GM10847 (cell line): ENCODE data around the gene LCLAT1.

Experiments
- POLR2A ChIP-seq: IDR thresholded peaks from 2 replicates; pipeline ENCODE4 v1.6.1; 2011; ENCODE audit not compliant: insufficient read length; ENCODE audit errors: extremely low read depth

The LCLAT1 gene

GRCh38 chr2:30484995-30485394, 37.9 kb downstream of the LCLAT1 start:
- no peak for TF ChIP-seq POLR2A

DNA sequence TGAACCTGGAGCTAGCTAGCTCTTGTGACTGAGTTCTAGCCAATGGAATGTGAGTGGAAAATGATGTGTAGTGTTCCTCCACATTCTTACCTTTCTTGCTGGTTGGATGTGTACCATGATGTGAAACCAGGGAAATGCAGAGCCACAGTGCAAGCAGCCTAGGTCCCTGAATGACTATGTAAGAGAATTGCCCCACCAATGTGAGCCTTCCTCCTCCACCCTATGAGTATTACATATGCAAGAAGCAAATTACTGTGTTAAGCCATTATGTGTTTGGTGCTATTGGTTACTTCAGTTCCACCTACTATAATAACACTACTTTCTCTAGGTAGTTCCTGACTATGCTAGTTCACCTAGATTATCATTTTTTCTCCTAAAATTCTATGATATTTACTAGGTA, 39.6 kb downstream of the LCLAT1 start:
- no peak for TF ChIP-seq POLR2A

- TF ChIP-seq POLR2A: no peak
These were observed 40.6 kb downstream of the LCLAT1 start for GRCh38 chr2:30487603-30488002.

DNA sequence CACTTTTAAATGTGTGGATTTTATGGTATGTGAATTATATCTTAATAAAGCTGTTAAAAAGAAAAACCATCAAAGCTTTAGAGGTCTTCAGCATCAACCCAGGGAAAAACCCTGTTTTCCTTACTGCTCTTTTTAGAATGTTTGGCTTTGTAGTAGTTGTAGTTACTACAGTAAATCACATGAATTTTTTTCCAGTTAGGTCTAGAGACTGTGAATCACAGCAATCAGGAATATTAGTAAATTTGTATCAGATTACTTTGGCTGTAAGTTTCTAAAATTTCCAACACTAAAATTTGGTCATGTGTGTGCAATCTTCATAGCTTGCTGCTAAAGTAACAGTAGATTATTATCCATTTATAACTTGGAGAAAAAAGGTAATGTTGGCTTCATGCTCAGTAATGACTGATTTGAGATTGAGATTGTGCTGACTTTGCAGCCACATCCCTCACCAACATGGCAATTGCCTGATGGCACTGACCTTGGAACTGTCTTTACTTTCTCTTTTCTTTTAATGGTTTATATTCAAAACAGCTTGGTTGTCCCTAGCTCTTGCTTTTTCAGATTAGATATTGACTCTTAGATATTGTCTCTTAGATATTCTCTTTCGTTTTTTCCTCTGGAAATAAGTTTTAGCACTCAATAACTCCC, 41.1 kb downstream of the LCLAT1 start:
- no peak for TF ChIP-seq POLR2A

DNA sequence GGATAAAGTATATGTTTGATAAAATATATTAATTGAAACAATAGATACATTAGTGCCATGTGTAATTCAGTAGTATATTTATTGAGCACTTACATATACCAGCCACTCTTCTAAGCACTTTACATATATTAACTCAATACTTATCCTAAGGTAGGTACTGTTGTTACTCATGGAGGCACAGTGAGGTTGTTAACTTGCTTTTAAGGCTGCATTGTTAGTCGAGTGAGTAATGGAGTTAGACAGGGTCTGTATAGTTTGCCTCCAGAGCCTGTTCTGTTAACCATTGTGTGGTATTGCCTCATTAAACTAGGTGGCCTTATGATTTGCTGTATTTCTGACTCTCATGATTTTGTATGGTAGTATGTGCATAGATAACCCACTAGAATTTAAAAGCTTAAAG, 44.2 kb downstream of the LCLAT1 start:
- no peak for TF ChIP-seq POLR2A

DNA sequence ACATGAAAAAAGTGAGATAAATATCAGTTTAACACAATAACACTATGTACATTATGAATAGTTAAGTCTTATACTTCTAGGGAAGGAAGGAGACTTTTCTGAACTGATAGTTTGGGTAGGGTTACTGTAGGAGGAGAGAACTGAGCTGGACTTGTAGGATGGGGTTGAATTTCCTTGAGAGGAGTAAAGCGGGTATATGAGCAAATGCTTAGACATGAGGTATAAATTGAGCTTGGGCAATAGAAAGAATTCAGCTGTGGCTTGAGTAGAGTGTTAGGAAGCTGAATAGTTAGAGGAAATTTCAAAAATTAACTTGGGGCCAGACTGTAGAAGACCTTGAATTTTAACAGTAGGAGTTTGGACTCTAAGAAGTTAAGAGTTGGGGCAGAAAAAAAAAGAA, 45.1 kb downstream of the LCLAT1 start:
- no peak for TF ChIP-seq POLR2A

- no peak for TF ChIP-seq POLR2A
These were observed 45.6 kb downstream of the LCLAT1 start for GRCh38 chr2:30492619-30493018.

- TF ChIP-seq POLR2A: no peak
These were observed 46.4 kb downstream of the LCLAT1 start for GRCh38 chr2:30493440-30493839.

GRCh38 chr2:30499681-30500080, 52.6 kb downstream of the LCLAT1 start:
- TF ChIP-seq POLR2A: no peak

DNA sequence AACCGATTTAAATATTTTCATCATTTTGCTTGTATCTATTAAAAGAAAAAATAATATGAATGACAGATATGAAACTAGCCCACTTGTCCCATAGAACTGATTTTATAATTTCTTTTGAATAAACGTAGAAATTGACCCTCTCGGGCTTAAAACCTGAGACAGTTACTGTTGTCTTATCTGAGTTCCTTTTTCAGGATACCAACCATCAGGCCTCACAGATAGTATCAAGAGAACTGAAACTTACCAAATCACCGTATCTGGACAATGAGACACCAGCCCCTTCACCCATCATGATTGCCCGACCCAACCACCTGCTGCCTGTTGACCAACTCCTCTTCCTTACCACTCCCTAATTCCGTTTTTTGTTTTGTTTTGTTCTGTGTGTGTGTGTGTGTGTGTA, 53.7 kb downstream of the LCLAT1 start:
- TF ChIP-seq POLR2A: no peak

DNA sequence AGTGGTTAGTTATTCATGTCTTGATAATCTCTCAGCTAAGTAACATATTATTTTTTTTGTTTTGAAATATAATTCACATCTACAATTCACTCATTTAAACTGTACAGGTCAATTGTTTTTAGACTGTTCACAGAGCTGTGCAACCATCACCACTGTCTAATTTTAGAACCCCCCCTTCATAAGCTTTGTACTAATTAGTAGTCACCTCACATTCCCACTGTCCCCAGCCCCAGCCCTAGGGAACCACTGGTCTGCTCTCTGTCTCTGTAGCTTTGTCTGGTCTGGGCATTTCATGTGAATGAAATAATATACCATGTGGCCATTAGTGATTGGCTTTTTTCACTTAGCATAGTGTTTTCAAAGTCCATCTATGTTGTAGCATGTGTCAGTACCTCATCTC, 55.3 kb downstream of the LCLAT1 start:
- TF ChIP-seq POLR2A: no peak

- TF ChIP-seq POLR2A: no peak
These were observed 56.1 kb downstream of the LCLAT1 start for GRCh38 chr2:30503007-30503694.

DNA sequence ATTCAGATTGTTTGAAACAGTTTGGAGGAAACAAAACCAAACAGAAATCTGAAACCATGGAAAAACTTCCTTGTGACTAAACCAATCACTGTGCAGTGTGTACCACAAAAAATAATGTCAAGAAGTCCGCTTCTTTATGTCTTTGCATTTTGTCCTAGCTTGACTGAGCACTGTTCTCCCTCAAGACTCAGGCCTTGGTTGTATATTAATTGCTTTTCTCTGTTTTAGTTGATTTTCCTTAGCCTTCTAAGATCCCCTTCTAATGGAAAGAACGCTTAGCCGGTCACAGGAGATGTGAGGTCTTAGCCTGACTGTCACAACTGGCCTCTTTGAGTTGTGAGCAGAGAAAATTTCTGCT, 56.6 kb downstream of the LCLAT1 start:
- TF ChIP-seq POLR2A: no peak

DNA sequence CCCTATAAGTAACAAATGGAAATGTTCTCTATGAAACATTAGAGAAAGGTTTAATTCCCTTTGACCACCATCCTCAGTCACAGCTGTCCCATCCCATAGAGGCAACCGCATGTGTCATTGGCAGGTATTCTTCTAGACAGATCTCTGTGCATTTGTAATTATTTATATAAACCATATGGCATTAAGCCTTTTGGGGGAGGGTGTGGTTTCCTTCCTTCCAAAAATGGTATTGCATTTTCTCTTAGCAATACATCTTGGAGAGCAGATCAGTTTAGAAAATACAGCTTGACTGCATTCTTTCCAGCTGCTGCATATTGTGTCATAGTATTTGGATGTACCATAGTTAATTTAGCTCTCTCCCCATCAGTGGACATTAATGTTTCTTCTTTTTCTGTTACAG, 57.7 kb downstream of the LCLAT1 start:
- TF ChIP-seq POLR2A: no peak

GRCh38 chr2:30505500-30506180, 58.6 kb downstream of the LCLAT1 start:
- no peak for TF ChIP-seq POLR2A

GRCh38 chr2:30509716-30510115, 62.7 kb downstream of the LCLAT1 start:
- no peak for TF ChIP-seq POLR2A
